Pancreas (tissue), 10 donors: ENCODE results near the gene P2RY2. TPM values are rescaled to one million over a fixed set of nuclear protein-coding genes. Genes with fewer than 3 reads are reported as not detected.

Experiments
- ATAC-seq, 4 donors: fragments of 200-7000 bp; cut with Tn5 transposase; one replicate each; pipeline versions ENCODE4 v1.8.0 to v1.9.1; 2020; ENCODE audit warnings: mild to moderate bottlenecking in 4 of 4, moderate library complexity in 4 of 4
- DNase-seq, 6 donors: peaks; one replicate each; pipeline ENCODE4 v3.0.0-alpha.2; 2020
- FAIRE-seq: peaks from 2 replicates; lab custom pipeline; 2012; peaks lifted over from hg19 to GRCh38; lab: Jason Lieb, UNC
- H3K27ac ChIP-seq, 4 donors: fragments of 200-600 bp; sonication (generic); 1 replicate in 3 of 4; 2 replicates in 1 of 4; pipeline versions ENCODE4 v1.5.0 to v1.8.0; 2020
- H3K27me3 ChIP-seq, 4 donors: fragments of 200-600 bp; one replicate each; pipeline ENCODE4 v1.8.0; 2021
- H3K36me3 ChIP-seq, 3 donors: fragments of 200-600 bp; sonication (generic) in 1 of 3; one replicate each; pipeline versions ENCODE4 v1.5.0 to v1.8.0; 2020 to 2021
- H3K4me1 ChIP-seq, 3 donors: fragments of 200-600 bp; one replicate each; pipeline ENCODE4 v1.8.0; 2021
- H3K4me3 ChIP-seq, 4 donors: fragments of 200-600 bp; sonication (generic) in 2 of 4; one replicate each; pipeline versions ENCODE4 v1.5.0 to v1.8.0; 2020 to 2021
- H3K9me3 ChIP-seq, 4 donors: fragments of 200-600 bp; one replicate each; pipeline ENCODE4 v1.8.0; 2021
- WGBS, 2 donors: extraction: QIAGEN DNeasy Blood & Tissue Kit; methylation state at CpG; one replicate each; pipeline ENCODE4 v1.1.7; 2013; 5-methylcytosine and 5-hydroxymethylcytosine counted together
- intact Hi-C, 3 donors: fragments of 100-400 bp; cut with DNase I; formaldehyde crosslinking; loops; one replicate each; pipeline versions ENCODE4 v1.11.1 to v1.14.2; 2022
- polyA plus RNA-seq, 2 donors: library from polyadenylated mRNA; stranded (reverse); fragments of 200-250 nt; gene quantifications; one replicate each; pipeline ENCODE4 v1.2.3, GENCODE V29; 2013
- total RNA-seq, 6 donors: library from RNA; stranded (reverse); fragmentation: NEBNext Ultra II Directional in 4 of 6; extraction: Animal tissue kit (Norgen Biotek cat#: 25700) in 4 of 6; gene quantifications; one replicate each; pipeline versions ENCODE4 v1.2.1 to v1.2.4, GENCODE V29; 2021 to 2023
- TF ChIP-seq, protein P1 (sequence below), 4 donors: fragments of 200-600 bp; sonication (generic) in 3 of 4; IDR thresholded peaks; one replicate each; pipeline versions ENCODE4 v1.5.0 to v1.8.0; 2021; ENCODE audit warnings: antibody characterized with exemption in 4 of 4
- donor health status: healthy with polysubstance abuse.
- donor health status: DM: no; HTN: no; CAD: no; lungs with moderate emphysema.
- donor health status: DM: no; HTN: no; CAD: no.
- donor health status: control.
- donor health status: control.
- donor health status: Bipolar disorder and iron deficiency.
- donor health status: DM: yes; HTN: yes; CAD: no.
- donor health status: DM: no; HTN: no; CAD: no.
- donor health status: DM: no; HTN: no; CAD: no.
- donor health status: DM: yes; HTN: yes; CAD: no.

Gene P2RY2
- total and polyA plus RNA-seq, 8 donors: 0.24 to 2.0 (median 0.47) TPM

DNA sequence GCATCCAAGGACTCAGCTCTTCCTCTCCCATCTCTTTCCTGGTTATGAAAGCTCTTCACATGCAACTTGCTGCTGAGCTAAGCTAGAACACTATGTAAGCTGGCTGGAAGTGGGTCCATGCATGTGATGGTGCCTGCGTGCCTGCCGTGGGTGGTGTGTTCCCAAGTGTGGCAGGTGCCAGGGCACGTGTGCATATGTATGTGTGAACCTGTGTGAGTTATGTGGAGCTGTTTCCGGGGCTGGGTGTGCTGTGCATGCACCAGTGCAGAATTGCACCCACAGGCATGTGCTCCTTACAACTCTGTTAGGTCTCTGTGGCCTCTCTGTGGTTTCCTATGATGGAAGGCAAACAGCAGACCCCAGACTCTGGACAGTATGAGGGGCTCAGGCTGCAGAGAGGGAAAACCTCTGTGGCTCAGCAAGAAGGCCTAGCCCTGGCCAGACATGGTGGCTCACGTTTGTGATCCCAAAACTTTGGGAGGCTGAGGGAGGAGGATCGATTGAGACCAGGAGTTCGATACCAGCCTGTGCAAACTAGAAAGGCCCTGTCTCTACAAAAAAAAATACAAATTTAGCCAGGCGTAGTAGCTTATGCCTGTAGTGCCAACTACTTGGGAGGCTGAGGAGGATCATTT lies 49.9 kb downstream of the P2RY2 start:
- Histone ChIP-seq H3K27me3 (peaks cover 0 to 15% (median 2%) of the 10 kb centered on the region in 4 donors), H3K36me3 (no peaks in the 10 kb centered on the region), H3K27ac (no peak overlapping the region), H3K4me1 (peaks cover 0 to 3% (median 0%) of the 10 kb centered on the region in 3 donors), H3K9me3 (no peaks in the 10 kb centered on the region), H3K4me3 (no peak overlapping the region)
- DNase-seq (peak in 1 of 6 donors; percentile 7), FAIRE-seq (no peak), ATAC-seq (no peak)
- TF ChIP-seq, protein P1, sequence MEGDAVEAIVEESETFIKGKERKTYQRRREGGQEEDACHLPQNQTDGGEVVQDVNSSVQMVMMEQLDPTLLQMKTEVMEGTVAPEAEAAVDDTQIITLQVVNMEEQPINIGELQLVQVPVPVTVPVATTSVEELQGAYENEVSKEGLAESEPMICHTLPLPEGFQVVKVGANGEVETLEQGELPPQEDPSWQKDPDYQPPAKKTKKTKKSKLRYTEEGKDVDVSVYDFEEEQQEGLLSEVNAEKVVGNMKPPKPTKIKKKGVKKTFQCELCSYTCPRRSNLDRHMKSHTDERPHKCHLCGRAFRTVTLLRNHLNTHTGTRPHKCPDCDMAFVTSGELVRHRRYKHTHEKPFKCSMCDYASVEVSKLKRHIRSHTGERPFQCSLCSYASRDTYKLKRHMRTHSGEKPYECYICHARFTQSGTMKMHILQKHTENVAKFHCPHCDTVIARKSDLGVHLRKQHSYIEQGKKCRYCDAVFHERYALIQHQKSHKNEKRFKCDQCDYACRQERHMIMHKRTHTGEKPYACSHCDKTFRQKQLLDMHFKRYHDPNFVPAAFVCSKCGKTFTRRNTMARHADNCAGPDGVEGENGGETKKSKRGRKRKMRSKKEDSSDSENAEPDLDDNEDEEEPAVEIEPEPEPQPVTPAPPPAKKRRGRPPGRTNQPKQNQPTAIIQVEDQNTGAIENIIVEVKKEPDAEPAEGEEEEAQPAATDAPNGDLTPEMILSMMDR (IDR thresholded peaks at IDR 0.05): no peak
- 77 to 89% methylated on average over 8 of the region's 8 CpGs for WGBS, 2 donors
- intact Hi-C loops: no loop called here

- ATAC-seq (no peak), DNase-seq (peak in 1 of 6 donors; percentile 29), FAIRE-seq (no peak)
- Histone ChIP-seq H3K36me3 (no peaks in the 10 kb centered on the region), H3K27ac (no peak overlapping the region), H3K4me1 (peaks cover 0 to 3% (median 0%) of the 10 kb centered on the region in 3 donors), H3K27me3 (peaks cover 0 to 14% (median 2%) of the 10 kb centered on the region in 4 donors), H3K4me3 (no peak overlapping the region), H3K9me3 (no peaks in the 10 kb centered on the region)
- WGBS, 2 donors: 87 to 96% methylated on average over 8 of the region's 8 CpGs
- intact Hi-C loops: no loop called here
- TF ChIP-seq, protein P1 (IDR thresholded peaks at IDR 0.05): no peak
Observed at GRCh38 chr11:73268671-73269271, 50.7 kb downstream of the P2RY2 start.

DNA sequence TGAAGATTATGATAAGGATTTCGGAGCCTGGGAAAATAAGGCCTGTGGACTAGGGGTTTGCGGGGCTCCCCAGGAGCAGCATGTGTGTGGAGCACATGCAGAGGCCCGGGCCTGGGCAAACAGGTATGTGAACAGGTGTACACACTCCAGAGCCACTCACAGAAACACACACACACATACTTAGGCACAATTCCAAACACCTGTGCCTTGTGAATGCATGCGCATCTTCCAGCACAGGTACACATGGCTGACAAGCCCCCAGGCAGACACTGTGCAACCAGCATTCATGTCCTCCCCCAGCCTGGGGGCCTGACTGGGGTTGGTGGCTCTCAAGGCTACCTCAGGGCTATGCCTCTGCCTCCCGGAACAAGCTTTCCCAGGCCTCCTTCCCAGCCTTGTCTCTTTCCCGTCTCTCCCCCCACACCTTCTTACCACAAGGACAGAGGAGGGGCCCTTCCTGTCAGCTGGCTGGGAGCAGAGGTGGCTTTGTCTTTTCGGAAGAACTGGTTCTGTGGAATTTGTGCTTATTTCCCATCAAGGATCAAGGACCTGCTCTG lies 51.5 kb downstream of the P2RY2 start:
- Histone ChIP-seq H3K4me3 (no peak overlapping the region), H3K36me3 (no peaks in the 10 kb centered on the region), H3K27ac (no peak overlapping the region), H3K4me1 (peaks cover 0 to 2% (median 0%) of the 10 kb centered on the region in 3 donors), H3K9me3 (no peaks in the 10 kb centered on the region), H3K27me3 (peaks cover 0 to 6% (median 2%) of the 10 kb centered on the region in 4 donors)
- DNase-seq (peak in 1 of 6 donors; percentile 31), ATAC-seq (no peak), FAIRE-seq (no peak)
- TF ChIP-seq, protein P1 (IDR thresholded peaks at IDR 0.05): no peak
- WGBS, 2 donors: 61 to 67% methylated on average over 7 of the region's 7 CpGs
- intact Hi-C loops: no loop called here

DNA sequence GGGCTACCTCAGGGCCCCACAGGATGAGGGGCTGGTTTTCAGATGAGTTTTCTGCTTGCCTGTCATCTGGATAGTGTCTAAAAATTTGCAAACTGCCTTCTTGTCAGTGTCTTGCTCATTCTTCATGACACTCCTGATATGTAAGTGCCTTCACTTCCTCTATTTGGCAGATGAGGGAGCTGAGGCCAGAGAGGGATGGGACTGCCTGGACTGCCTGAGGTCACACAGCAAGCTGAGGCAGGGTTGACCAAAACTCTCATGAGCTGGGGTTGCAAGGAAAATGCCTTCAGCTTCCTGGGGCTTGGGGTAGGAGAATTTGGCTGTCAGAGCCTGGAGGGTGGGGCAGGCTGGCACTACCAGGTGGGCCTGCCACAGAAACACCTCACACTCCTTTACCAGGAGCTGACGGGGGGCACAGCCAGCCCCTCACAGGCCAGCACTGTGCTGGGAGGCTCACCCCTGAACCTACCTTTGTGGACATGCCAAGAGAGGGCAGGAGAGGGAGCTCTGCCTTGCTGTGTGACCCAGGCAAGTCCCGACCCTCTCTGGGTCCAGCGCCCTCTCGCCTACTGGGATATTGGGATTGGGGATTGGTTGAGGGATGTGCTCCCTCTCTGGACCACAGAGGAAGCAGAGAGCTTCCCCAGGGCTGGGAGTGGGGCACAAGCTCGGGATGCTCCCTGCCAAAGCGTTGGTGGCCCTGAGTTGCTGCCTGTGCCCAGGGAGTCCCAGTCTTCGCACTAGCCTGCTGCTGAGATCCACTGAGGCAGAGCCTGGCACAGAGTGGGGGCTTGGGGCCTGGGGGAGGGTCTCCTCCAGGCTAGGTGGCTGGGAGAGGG lies 52.2 kb downstream of the P2RY2 start:
- H3K36me3 ChIP-seq: no peaks in the 10 kb centered on the region
- DNase-seq (no peak), ATAC-seq (peak in 1 of 4 donors; percentile 12), FAIRE-seq (no peak)
- TF ChIP-seq, protein P1 (IDR thresholded peaks at IDR 0.05): no peak
- no peaks in the 10 kb centered on the region for H3K27me3 ChIP-seq
- H3K9me3 ChIP-seq: no peaks in the 10 kb centered on the region
- no peak overlapping the region for H3K27ac ChIP-seq
- H3K4me1 ChIP-seq: no peaks in the 10 kb centered on the region
- no peak overlapping the region for H3K4me3 ChIP-seq
- WGBS, 2 donors: 91 to 93% methylated on average over 7 of the region's 7 CpGs
- intact Hi-C loops: no loop called here
